G401.6 (cell line): ENCODE results near the gene FGR.
A peak's percentile ranks its signal among the peaks of the same experiment; 100 is the strongest.

Source experiments
- FAIRE-seq: peaks from 2 replicates; lab custom pipeline; 2012; peaks lifted over from hg19 to GRCh38; lab: Jason Lieb, UNC

The FGR gene

DNA sequence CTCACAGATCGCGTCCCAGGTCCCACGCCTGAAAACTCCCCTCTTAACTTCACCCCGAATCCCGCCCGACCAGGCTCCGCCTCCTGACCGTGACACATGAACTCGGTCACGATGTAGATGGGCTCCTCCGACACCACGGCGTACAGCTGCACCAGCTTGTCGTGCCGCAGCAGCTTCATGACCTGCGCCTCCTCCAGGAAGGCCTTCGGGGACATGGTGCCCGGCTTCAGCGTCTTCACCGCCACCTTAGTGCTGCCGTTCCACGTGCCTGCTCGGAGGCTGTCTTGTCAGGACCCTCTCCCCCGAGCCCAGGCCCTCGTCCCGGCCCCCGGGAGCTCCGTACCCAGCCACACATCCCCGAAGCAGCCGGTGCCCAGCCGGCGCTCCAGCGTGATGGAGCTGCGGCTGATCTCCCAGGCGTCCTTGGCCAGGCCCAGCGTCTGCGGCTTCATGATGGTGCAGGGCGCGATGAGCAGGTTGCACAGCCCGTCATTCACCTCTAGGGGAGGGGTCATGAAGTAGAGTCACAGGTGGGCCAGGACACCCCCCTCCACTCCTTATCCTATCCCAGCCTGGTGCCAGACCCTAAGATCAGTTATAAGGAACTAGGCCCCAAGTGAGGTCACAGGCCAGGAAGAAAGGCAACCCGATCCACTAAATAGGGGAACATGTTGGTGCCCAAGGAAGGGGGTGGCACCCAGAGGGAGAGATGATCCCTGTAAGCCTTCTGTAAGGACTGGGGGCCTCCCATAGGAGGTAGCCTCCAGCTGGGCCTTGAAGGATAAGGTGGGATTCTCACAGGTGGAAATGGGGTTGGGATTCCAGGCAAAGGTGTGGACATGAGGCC, 19.4 kb downstream of the FGR start:
- no peak for FAIRE-seq

- no peak for FAIRE-seq
Measured at GRCh38 chr1:27614625-27615344, 20.2 kb downstream of the FGR start.

- no peak for FAIRE-seq
Measured at GRCh38 chr1:27614043-27614624, 20.9 kb downstream of the FGR start.

- no peak for FAIRE-seq
Measured at GRCh38 chr1:27612718-27613117, 22.3 kb downstream of the FGR start.

DNA sequence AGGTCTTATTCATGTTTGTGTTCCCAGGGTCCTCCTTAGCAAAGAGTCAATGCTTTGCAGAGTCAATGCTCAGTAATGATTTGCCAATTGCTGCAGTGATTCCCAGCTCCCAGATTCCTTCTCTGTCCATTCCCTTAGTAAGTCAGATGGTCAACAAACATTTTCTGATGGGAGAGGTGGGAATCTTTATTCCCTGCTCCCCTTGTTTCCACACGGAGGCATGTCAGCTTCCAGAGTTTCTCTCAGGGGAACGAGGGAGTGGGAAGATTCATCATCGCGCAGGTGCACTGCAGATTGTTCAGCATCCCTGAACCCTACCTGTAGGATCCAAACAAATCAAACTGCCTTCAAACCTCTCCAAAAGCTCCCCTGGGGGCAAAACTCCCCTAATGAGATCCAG, 23.5 kb downstream of the FGR start:
- no peak for FAIRE-seq

GRCh38 chr1:27609618-27610240, 25.3 kb downstream of the FGR start:
- FAIRE-seq = no peak

GRCh38 chr1:27609210-27609555, 25.8 kb downstream of the FGR start:
- no peak for FAIRE-seq

- no peak for FAIRE-seq
Measured at GRCh38 chr1:27607239-27607804, 27.7 kb downstream of the FGR start.

DNA sequence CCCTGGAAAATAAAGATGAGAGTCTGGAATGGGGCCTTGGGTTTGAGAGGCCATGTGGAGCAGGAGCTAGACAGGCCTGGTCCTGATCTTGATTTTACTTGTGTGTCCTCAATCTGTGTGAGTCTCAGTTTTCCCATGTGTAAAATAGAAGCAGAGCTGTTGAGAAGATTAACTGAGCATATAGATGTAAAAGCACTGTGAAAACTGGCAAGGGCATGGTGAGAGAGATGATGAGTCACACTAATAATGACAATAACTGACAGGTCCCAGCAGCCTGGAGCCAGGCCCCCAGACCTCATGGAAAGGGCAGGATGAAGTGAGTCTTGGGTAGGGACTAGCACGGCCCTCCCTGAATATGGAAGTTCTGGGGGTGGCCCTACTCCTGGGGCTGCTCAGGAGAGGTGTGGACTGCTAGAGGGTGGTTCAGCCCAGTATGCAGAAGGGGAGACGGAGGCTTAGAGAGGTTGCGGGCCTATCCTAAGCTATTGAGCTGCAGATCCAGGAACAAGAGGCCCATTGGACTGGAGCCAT, 28.2 kb downstream of the FGR start:
- no peak for FAIRE-seq

DNA sequence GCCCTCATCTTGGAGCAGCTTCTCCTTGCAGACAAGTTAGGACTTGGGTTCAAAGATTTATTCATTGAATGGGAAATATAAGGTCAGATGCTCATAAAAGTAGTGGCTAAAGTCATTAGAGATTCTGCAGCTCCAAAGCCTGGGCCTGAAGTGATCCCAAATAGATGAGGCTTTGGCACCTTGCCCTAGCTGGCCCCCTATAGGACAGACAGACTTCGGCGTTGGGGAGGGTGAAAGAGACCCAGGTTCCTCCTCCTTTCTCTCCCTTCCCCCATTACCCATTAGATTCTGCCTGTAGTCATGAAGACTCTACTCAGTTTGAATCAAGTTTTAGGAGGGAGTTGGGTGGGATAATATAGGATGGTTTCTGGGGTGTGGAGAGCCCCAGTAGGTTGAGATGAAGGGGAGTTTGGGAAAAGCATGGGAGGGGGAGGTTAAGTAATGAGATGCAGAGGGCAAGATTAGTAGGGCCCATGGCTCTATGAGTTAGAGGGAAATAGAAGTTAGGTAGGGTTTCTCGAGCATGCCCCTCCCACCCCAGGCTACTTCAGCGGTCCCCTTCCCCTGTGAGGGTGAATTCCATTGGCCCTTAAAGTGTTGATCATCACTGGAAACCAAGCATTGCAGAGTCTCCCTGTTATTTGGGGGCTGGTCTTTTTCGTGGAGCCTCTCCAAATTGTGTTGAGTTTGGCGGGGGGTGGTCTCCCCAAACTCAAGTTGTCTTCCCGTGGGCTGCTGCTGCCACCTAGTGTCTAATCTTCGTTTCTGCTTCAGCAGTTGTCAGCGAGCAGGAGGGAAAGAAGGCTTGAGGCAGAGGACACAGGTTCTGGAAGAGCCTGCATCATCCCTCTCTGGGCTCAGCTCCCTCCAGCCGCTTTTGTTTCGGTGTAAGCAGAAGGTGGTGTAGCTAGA, 28.9 kb downstream of the FGR start:
- peak; percentile 80 for FAIRE-seq

DNA sequence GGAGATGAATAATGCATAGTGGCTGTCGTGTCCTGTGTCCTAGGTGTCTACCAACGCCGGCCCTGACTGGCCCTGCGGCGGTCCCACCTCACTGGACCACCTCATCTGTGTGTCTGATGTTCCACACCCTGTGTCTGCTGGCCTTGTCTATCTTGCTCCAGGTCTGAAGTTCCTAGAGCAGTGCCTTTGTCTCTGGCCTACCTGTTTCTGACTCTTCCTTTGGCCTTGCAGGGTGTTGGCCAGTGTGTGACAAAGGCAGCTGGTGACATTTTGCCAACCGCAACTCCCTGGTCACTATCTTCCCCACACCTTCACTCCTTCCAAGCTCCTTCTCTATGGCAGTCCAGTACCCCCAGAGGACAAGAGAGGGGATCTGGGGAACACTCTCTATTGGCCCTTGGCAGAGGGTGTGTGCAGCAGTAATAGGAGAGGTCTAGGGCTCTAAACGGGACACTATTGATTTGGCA, 29.7 kb downstream of the FGR start:
- FAIRE-seq = no peak

DNA sequence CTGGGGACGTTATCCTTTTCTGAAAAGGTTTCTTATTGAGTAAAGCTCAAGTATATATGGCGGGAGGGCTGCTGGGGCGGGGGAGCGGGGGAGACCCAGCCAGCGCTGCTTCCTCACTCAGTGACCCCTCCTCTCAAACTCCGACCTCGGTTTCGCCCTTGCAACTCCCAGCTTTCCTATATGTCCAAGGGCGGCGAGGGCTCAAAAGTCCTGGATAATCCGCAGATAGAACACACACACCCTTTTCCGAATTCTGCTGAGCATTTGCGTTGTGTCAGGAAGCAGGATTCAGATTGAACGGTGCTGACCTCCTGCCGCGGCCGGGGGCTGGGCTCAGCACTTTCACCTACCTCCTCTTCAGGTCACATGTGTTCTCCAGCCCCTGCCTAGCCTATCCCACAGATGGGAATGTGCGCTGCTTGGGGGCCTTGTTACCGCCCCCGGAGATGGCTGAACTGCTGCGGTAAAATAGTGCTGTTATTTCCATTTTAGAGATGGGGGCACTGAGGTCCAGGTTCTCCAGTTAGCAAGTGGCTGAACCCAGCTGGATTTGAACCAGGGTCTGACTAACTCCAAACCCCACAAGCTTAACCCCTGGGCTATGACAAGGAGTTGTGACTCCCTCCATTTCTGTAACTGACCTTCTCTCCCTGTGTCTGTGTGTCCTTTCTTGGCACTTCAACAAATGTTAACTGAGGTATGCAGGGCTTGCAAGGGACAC, 30.2 kb downstream of the FGR start:
- no peak for FAIRE-seq

GRCh38 chr1:27603681-27604578, 31.1 kb downstream of the FGR start, which contains the start of gene AHDC1:
TSS of gene AHDC1 (minus strand) at chr1:27604144. CDS start at chr1:27552115, 52,029 bp downstream.
- no peak for FAIRE-seq

GRCh38 chr1:27603309-27603680, 31.7 kb downstream of the FGR start:
- no peak for FAIRE-seq

DNA sequence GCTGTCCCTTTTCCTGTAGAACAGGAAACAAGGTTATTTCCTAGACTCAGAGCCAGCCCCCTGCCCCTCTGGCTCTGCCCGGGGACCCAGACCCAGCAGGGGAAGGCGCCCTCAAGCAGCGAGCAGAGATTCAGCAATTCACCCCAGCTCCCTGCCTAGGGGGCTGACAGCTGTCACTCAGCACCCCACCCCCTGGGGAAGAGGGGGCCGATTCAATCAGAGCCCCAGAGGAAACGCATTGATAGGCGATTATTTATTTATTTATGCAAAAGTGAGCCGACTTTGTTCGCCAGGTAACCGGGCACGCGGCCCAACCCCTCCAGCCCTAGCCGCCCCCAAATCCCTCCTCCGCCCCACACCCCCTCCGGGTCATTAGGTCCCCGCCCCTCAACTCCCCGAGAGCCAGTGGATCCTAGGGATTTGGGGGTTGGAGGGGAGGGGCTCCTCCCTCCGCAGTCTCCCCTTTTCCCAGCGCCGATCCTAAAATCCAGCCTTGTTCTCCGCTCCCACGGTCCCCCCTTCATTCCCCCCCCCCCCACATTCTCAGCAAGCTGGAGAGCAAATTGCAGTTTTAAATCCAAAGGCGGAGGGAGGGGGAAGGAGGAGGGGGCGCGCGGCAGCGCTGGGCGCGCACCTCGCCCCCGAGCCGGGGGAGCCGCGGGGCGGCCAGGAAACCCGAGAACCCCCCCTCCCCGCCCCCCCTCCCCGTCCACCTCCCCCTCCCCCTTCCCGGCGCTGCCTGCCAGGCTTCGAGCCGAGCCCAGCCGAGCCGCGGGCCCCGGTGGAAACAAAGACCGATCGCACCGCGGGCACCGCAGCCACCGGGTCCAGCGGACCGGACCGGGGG, 32.3 kb downstream of the FGR start:
- no peak for FAIRE-seq

DNA sequence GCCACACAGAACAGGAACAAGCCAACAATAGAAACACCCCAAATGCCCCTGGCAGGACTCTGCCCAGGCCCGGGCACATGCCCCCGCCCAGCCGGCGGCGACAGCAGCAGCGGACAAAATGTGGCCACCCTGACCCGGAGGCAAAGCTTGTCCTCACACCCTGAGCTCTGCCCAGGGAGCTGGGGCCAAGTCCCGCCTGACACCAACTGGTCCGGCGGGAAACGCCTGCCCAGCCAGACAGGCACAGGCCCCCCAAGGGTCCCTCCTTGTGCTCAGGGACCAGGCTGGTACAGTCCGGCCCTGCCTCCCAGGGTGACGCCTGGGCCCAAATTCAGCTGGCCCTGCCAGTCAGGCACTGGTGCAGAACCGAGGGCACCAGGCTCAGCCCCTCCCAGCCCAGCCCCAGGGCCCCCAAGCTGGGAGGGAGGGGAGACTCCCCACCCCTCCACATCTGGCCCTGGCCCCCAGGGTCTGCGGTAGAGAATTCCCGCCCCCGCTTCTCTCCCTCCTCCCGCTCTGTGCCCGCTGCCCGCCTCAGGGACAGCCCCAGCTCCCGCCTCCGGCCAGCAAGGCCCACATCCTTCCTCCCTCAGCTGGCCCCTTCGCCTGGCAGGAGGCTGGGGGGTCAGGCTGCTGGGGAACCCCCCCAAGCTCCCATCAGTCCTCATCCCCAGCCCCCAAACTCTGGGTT, 33.1 kb downstream of the FGR start:
- no peak for FAIRE-seq

GRCh38 chr1:27601321-27601770, 33.6 kb downstream of the FGR start:
- no peak for FAIRE-seq
